Mammary microvascular endothelial cell (primary cell): ENCODE measurements around the gene BLTP3B. TPM values are rescaled to one million over a fixed set of nuclear protein-coding genes. Genes with fewer than 3 reads are reported as not detected.

Source experiments
- total RNA-seq: library from RNA; depleted of rRNA; stranded (reverse); fragments of >200 nt; gene quantifications from 2 replicates; pipeline ENCODE4 v1.2.3, GENCODE V29; 2015

The BLTP3B gene, protein sequence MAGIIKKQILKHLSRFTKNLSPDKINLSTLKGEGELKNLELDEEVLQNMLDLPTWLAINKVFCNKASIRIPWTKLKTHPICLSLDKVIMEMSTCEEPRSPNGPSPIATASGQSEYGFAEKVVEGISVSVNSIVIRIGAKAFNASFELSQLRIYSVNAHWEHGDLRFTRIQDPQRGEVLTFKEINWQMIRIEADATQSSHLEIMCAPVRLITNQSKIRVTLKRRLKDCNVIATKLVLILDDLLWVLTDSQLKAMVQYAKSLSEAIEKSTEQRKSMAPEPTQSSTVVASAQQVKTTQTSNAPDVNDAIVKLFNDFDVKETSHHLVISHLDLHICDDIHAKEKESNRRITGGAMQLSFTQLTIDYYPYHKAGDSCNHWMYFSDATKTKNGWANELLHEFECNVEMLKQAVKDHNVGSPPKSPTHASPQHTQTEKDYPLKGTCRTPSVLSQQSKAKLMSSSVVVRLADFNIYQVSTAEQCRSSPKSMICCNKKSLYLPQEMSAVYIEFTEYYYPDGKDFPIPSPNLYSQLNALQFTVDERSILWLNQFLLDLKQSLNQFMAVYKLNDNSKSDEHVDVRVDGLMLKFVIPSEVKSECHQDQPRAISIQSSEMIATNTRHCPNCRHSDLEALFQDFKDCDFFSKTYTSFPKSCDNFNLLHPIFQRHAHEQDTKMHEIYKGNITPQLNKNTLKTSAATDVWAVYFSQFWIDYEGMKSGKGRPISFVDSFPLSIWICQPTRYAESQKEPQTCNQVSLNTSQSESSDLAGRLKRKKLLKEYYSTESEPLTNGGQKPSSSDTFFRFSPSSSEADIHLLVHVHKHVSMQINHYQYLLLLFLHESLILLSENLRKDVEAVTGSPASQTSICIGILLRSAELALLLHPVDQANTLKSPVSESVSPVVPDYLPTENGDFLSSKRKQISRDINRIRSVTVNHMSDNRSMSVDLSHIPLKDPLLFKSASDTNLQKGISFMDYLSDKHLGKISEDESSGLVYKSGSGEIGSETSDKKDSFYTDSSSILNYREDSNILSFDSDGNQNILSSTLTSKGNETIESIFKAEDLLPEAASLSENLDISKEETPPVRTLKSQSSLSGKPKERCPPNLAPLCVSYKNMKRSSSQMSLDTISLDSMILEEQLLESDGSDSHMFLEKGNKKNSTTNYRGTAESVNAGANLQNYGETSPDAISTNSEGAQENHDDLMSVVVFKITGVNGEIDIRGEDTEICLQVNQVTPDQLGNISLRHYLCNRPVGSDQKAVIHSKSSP (N-terminal part only)
- total RNA-seq, result 11.6 and 12.0 TPM in 2 replicates

DNA sequence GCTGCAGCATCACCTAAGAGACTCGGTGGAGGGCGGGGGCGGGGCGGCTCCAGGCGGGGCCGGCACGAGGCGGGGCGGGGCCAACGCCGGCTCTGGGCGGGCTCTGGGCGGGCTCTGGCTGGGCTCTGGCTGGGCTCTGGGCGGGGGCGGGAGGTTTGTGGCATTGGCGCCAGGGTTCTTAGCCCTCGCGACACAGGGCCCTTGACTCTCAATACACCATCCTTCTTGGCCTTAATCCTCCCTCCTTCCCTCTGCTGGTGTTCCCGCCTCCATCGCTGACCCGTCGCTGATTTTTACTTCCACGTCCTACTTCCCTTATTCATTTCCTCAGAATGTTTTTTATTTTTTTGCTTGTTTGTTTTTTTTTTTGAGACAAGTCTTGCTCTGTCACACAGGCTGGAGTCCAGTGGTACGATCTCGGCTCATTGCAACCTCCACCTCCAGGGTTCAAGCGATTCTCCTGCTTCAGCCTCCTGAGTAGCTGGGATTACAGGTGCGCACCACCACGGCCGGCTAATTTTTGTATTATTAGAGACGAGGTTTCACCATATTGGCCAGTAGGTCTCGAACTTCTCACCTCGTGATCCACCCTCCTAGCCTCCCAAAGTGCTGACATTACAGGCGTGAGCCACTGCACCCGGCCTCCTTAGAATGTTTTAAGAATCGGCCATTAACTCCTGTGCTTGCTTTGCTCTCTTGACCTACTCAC, at the start of gene BLTP3B:
BLTP3B (minus strand) TSS at position 24 of the 709 bp plus-strand sequence. CDS start 239 bp downstream, outside the sequence.

Other genes starting within 250 kb of the BLTP3B start
- gene ANKS1B, start 157.9 kb downstream of the BLTP3B start, total RNA-seq, result 0.13 TPM in 1 of 2 replicates, not detected in the other
- gene ACTR6, start 57.9 kb upstream of the BLTP3B start, total RNA-seq, result 11.0 and 13.5 TPM in 2 replicates
- 0.39 TPM in 1 of 2 replicates, not detected in the other for gene DEPDC4, start 124.2 kb upstream of the BLTP3B start, total RNA-seq
- 32.1 and 34.4 TPM in 2 replicates for gene SCYL2, start 124.3 kb upstream of the BLTP3B start, total RNA-seq
- not detected in 2 replicates for gene SLC17A8, start 214.2 kb upstream of the BLTP3B start, total RNA-seq